GM19467 (cell line): ENCODE results near the gene SLC27A5.
A peak's percentile ranks its signal among the peaks of the same experiment; 100 is the strongest.
"Not testable (repeated sequence)": the region's sequence is repeated elsewhere in the genome, so short reads cannot be mapped to it uniquely, and the experiment has no call there.

ENCODE experiments used
- ATAC-seq: cut with Tn5 transposase; IDR thresholded peaks from one replicate; pipeline ENCODE4 v1.9.1; 2021; ENCODE audit warnings: mild to moderate bottlenecking, moderate library complexity; ENCODE audit not compliant: unreplicated experiment

Gene SLC27A5

DNA sequence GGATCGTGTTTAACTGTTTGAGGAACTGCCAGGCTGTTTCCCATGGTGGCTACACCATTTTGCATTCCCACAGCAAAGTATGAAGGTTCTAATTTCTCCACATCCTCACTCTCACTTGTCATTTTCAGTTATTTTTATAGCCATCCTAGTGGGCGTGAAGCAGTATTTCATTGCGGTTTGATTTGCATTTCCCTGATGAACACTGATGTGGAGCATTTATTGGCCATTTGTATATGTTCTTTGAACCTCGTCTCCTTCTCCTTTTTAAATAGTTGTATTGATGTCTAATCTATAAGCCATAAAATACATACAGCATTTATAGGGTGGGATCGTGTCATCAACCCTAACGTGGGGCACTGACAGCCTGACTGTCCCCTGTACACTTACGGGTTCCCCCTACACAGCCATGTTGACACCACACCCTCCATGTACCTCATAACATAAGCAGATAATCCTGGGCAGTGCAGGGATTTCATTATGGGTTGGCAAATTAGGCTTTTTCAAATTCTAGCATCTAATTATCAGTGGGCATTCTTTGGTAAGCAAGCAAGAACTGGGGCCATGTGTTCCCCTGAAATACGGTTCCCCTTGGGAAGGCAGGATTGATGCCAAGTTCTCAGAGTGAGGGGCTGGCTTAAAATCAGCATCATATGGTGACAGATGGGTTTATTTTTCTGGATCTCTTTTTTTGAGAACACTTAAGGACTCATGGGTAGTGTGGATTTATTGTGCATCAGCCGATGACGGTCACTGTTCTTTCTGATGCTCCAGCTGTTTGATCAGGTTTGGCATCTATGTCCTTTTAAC is 19.4 kb upstream of the SLC27A5 start:
- ATAC-seq = no peak

DNA sequence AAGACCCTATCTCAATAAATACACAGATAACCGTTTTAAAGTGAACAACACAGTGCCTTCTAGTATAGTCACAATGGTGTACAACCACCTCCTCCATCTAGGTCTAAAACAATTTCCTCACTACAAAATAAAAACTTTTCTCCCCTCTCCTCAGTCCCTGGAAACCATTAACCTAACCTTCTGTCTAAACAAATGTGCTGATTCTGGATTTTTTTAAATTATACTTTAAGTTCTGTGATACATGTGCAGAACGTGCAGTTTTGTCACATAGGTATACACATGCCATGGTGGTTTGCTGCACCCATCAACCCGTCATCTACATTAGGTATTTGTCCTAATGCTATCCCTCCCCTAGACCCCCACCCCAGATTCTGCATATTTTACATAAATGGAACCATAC is 17.6 kb upstream of the SLC27A5 start:
- ATAC-seq = no peak

DNA sequence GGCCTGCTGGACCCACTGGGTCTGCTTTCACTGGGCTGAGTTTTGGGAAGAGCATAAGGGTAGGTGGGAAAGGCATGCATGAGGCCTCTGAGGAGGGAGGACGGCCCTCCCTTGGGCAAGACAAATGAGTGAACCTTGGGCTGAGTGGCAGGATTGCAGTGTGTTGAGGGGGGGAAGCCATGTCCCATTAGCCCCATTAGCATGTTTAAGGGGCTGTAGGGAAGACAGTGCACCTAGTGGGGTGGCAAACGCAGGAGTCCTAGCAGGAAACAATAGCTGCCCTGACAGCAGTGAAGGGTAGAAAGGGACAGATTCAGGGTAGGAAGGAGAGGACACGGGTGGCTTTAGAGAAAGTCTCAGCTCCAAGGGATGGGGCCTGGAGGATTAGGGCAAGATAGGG is 10.9 kb upstream of the SLC27A5 start:
- ATAC-seq = no peak

DNA sequence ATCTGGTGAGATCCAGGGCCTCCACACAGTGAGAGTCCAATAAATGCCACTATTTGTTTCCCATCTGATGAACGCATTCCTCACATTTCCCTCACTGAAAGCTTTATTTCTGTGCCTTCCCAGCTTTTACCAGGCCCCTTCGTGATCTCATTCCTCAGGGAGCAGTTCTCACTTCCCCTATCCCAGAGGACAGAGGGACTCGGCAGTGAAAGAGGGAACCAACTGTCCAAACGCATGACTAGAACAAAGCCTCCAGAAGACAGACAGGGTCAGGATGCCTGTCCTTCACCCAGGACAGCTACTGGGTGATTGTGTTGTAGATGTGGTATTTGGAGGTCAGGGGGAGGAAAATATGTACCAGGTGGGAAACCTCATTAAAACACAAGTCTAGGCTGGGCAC is 9.9 kb upstream of the SLC27A5 start:
- no peak for ATAC-seq

DNA sequence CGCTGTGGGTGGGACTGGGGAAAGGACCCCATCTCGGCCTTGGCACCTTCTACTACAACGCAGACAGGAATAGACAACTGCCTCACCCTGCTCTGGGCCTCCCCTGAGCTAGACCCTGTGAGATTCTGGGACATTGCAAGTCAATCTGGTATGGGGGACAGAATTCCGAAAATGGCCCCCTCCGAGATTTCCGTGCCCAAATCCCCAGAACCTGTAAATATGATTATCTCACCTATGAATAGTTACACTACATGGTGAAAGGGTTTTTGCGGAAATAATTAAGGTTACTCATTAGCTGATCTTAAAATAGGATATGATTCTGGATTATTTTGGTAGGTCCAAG is 8.4 kb upstream of the SLC27A5 start:
- ATAC-seq = no peak

DNA sequence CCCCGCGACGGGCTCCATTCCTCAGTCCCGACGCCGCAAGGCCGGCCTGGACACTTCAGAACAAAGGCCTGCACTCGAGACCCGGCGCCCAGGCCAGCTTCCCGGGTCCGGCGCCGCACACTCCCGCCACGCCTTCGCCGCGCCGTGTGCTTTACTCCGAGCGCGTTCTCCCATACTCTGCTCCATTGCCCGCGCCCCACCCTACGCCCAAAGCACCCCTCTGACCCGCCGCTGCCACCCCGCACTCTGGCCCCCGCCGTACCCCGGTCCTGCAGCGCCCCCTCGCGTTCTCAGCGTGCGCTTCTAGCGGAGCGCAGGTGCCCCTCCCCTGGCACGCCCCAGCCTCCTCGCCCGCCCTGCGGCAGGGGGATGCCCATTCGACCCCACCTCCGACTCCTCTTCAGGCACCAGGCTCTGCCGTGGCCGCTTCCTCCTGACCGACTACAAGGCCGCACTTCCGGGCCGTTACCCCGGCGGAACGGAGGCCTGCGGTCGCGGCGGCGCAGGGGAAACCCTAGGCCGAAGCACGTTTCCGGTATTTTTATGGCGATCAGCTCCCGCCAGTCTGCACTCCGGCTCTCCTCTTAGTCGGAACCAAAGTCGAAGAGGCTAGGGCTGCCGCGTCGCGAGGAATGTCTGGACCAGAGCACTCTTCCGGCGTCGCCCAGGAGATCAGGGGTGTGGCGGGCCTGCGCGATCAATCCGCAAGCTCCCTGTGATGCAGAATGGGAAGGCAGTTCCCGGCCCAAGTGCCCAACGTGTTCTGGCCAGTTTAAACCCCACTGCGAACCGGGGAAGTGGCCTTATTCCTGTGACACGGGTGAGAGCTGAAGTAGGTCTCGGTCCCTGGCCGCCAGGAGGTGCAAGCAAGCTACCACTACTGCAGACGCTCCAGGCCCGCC is 7.8 kb upstream of the SLC27A5 start, which contains the start of gene ZBTB45:
Gene ZBTB45, minus strand, starts transcription at position 456 of the 902 bp plus-strand sequence. CDS start 2,137 bp downstream, outside the sequence.
- ATAC-seq = peak; percentile 80

DNA sequence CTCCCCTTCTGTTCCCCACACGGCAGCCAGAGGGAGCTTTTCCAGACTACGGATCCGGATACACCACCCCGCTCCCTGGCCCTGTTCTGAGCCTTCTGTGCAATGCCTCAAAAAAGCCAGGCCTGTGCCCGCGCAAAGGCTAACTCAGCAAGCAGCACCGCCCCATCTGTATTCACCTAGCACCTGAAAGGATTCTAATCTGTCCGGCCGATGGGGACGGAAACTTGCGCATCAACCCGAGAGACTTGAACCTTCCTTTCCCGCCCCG is 7.2 kb upstream of the SLC27A5 start:
- ATAC-seq = peak; percentile 2

DNA sequence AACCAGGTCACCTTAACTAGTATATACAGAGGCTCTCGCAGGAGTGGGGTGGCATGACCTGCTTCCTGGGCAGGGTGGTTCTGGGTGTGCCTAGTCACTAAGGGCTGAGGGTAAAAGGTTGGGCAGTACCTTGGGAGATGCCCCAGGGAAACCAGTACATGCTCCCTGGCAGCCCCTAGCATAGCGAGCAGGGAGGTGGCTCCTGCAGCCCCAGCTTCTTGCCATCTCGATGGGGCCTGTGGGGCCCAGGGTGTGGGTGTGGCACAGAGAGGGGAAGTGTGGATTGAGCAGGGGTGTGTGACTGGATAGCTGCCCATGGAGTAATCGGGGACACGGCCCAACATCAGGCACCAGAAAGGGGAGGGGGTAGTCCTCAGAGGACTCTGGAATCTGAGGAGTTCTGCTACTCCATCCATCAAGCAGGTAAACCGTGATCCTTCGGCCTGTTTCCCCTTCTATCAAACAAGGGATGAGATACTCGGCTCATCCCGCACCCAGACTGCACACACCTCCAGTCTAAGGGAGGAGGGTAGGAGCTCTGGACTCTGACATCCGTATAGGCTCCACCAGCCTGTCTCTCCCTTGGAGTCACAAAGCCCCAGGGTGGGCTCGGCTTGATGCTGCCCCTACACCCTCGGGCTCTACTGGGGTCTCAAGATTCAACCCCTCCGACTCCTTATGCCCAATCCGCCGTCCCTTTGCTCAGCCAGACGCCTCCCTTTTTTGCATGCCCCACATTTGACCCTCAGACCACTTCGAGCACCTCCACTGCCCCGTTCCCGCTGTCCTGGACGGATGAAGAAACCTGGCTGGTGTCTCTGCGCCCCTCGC is 6.7 kb upstream of the SLC27A5 start:
- no peak for ATAC-seq

DNA sequence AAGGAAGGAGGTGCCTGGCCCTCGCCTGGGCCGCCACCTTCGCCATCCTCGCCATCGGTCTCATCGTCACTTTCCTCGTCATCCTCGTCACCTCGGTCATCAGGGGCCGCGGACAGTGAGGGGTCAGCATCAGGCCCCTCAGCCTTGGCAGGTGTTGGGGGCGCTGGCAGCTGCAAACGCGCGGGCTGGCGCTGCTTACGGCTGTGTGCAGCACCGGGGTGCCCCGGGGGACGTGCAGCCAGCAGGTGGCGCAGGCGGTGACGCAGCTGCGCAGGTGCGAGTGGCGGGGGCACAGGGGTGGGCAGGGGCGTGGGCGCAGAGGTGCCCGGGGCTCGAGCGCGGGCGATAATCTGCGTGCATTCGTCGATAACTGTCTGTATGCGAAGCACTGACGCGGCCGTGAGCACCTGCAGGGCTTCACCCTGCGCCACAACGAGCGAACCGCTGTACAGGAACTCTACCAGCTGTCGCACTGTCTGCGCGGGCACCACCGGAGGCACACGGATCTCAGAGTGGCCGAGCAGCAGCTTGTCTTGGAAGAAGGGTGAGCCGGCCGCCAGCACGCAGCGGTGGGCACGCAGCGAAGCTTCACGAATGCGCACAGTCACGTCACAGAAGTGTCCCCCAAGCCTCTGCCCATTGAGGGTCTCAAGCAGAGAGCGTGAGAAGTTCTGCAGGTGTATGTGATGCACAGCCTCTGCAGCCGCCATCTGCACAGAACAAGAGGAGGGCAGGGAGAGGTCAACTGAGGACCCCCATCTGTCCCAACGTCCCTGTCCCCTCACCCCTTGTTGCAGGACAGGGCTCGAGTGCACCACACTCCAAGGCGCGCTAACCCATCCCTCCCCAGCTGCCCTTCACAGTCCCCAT is 5.4 kb upstream of the SLC27A5 start:
- no peak for ATAC-seq

DNA sequence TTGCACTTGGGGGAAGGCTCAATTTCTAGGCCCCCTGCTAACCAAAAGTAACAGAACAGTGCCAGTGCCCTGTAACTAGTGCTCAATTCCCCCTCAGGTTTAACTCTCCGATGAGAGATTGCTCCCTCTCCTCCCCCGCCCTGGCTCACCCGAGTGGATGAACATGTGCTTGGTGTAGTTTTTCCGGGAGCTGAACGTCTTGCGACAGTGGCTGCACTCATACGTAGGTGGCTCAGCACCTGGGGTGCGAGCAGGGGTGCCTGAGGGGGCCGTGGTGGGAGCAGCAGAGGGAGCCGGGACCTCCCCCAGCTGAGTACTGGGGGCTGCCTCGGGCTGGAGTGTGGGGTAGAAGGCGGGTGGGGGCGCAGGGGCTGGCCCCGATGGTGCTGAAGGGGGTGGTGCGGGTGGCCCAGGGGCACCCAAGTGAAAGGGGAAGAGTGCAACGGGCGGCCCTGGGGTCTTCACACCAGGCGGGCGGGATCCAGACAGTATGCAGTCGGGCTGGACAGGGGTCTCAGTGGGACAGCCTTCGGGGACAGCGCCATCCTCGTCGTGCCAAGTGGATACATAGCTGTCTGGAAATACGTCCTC is 4.5 kb upstream of the SLC27A5 start:
- no peak for ATAC-seq

DNA sequence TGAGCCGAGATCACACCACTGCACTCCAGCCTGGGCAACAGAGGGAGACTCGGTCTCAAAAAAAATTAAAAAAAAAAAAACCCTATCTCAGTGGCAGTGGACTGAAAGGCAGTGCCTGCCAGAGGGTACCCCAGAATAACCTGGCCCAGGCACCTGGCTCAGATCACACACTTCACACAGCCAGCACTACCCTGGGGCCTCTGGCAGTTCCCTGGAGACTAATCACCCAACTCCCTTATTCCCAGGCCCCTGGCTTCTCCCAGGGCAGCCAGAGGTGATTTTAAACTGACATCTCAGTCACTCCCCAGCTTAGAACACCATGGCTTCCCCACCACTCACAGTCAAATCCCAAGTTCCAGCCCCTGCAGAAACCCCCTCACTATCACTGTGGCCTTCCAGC is 3.5 kb upstream of the SLC27A5 start:
- ATAC-seq = no peak

DNA sequence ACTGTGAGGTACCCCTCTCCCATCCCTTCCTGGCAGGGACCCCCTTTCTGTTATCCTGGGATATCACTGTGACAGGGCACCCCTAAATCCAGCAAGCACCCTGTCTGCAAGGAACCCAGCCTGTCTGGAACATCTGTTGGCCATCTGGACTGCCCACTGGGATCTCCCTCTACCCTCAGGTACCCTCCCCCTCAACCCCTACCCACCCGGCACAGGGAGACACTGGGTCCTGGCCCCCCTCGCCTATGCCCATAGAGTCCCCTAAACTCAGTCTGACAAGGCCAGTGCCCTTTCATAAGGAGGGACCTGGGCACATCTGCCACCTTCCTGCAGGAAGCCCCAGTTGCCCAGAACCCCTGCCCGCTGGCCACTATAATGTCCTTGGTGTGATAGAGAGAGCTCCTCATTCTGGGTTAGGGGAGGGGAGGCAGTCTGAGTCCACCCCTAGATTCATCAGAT is 2.8 kb upstream of the SLC27A5 start:
- no peak for ATAC-seq

DNA sequence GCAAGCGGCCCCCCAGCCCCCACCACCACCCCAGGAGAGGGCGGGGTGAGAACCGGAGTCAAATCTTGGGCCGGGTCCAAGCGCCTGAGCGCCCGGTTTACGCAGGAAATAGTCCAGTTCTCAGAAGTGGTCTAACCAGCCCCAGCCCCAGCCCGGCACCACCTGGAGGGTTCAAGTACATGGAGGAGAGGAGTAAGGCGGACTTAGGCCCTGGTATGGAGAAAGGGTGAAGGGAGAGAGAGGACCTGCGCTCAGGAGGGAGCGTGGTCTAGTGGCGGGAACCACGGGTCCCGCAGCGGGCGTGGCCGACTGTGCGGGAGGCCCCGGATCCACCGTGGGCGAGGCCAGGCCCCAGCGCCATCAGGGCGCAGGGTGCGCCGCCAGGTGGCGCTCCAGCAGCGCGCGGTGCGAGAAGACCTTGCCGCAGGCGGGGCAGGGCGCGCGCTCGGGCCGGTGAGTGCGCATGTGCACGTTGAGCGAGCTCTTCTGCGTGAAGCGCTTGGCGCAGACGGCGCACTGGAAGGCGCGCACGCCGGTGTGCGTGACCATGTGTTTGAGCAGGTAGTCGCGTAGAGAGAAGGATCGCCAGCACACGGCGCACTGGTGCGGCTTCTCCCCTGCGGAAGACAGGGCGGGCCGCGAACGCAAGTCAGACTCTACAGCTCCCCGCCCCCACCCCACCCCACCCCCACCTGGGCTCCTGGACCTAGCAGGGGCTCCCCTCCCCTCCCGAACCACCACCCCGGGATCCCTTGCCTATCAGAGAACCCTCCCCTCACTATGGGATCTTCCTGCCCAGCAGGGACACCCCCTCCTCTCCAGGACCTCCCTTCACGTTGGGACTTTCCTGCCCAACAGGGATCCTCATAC is 2.1 kb upstream of the SLC27A5 start:
- ATAC-seq = peak; percentile 66

DNA sequence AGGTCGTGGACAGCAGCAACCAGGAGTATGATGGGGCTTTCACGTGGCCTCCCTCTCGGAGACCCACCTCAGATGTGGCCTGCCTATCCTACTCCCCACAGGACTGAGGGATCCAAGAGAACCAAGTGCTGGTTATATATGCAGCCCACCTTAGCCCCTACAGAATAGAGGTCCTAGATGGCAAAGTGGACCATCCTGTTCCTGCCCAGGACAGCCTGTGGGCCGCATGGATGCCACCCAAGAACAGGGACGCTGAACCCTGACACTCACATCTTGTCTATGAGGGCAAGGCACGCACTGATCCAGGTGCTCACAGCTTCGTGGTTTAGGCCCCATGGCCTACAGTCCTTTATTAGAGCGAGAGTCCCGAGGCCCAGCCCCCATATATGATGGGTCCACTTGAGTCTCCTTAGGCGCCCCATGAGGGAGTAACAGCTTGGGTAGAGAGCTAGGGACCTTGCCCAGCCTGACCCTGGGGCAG is 1.5 kb upstream of the SLC27A5 start:
- no peak for ATAC-seq

DNA sequence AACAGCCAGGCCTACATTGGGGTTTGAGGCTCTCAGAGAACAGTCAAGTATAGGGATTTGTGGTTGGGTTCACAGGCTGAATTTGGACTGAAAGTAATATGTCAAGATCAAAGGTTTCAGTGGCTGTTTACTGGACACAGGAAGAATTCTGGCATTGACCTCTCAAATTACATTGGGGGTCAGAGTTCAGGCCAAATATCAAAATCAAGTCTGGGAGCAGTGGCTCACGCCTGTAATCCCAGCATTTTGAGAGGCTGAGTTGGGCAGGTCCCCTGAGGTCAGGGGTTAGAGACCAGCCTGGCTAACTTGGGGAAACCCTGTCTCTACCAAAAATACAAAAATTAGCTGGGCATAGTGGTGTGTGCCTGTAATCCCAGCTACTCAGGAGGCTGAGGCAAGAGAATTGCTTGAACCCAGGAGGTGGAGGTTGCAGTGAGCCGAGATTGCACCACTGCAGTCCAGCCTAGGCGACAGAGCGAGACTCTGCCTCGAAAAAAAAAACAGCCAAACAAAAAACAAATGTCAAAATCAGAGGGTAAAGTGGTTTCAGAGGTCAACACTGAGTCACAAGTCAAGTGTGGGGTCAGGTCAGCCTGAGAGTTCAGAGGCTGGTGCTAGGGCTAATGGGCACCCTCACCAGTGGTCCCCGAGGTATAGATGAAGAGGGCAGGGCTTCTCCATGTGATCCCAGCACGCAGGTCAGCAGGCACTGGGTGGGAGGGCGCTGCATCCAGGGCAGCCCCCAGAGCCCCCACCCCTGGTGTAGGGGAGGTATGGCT is 1.5 kb downstream of the SLC27A5 start:
- no peak for ATAC-seq

DNA sequence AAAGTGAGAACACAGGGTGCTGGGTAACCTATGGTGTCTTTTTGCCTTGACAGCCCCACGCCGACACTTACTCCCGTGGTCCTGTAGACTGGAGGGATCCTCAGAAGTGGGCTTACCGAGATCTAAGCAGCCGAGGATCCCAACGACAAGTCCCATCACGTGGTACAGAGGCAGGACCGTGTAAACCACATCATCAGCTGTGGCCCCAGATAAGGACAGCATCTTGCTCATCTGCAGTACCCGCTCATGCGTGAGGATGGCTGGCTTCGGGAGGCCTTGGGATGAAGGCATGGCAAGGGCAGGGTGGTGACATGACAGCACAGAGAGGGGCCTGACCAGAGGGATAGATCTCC is 2.1 kb downstream of the SLC27A5 start:
- ATAC-seq = no peak

DNA sequence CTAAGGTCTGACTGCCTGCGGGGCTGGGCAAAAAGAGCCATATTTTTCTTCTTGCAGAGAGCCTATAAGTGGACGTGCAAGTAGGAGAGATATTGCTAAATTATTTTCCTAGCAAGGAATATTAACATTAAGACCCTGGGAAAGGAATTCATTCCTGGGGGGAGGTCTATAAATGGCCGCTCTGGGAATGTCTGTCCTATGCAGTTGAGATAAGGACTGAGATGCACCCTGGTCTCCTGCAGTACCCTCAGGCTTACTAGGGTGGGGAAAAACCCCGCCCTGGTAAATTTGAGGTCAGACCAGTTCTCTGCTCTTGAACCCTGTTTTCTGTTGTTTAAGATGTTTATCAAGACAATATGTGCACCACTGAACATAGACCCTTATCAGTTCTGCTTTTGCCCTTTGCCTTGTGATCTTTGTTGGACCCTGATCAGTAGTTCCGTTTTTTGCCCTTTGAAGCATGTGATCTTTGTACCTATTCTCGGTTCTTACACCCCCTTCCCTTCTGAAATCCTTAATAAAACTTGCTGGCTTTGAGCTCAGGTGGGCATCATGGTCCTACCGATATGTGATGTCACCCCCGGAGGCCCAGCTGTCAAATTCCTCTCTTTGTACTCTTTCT is 4.1 kb downstream of the SLC27A5 start:
- not testable (repeated sequence) for ATAC-seq

DNA sequence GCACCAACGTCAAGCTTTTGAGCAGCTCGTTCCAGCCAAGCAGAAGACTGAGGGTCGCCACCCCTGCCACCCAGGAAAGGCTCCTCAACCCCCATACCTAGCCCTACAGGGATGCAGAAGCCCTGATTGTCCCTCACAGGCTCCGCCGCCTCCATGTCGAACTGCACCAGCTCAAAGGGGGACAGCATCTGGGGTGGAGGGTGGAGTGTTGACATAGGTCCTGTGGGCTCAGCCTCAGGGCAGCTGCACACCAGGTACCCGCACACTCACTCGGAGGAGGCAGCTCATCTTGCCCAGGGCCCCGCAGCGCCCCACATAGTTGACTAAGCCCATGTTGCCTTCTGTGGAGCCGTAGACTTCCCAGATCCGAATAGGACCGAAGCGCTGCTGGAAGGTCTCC is 11.6 kb downstream of the SLC27A5 start:
- no peak for ATAC-seq
